ENCODE measurements around the gene MTURN.
A peak's percentile ranks its signal among the peaks of the same experiment; 100 is the strongest.

Gene MTURN

GRCh38 chr7:30136743-30137485 is 2.1 kb downstream of the MTURN start:
- no peak for DNase-seq

GRCh38 chr7:30139836-30140384 is 5.1 kb downstream of the MTURN start:
- DNase-seq: no peak

GRCh38 chr7:30140456-30140855 is 5.7 kb downstream of the MTURN start:
- no peak for DNase-seq

GRCh38 chr7:30142710-30143109 is 7.9 kb downstream of the MTURN start:
- DNase-seq: peak in 1 of 2 experiments; percentile 8

GRCh38 chr7:30143748-30144251 is 9.0 kb downstream of the MTURN start:
- DNase-seq: no peak

GRCh38 chr7:30144657-30145306 is 10.0 kb downstream of the MTURN start:
- no peak for DNase-seq

- no peak for DNase-seq
Observed at GRCh38 chr7:30145426-30145970, 10.7 kb downstream of the MTURN start.

GRCh38 chr7:30146127-30146612 is 11.4 kb downstream of the MTURN start:
- DNase-seq: no peak

- no peak for DNase-seq
Observed at GRCh38 chr7:30147223-30147622, 12.4 kb downstream of the MTURN start.

GRCh38 chr7:30147785-30148184 is 13.0 kb downstream of the MTURN start:
- no peak for DNase-seq

- no peak for DNase-seq
Observed at GRCh38 chr7:30148426-30148825, 13.6 kb downstream of the MTURN start.

- DNase-seq: no peak
Observed at GRCh38 chr7:30148951-30149459, 14.2 kb downstream of the MTURN start.

- no peak for DNase-seq
Observed at GRCh38 chr7:30149640-30150272, 15.0 kb downstream of the MTURN start.

GRCh38 chr7:30150711-30151110 is 15.9 kb downstream of the MTURN start:
- DNase-seq: no peak

- DNase-seq: no peak
Observed at GRCh38 chr7:30154111-30154587, 19.4 kb downstream of the MTURN start.

GRCh38 chr7:30155481-30155880 is 20.7 kb downstream of the MTURN start:
- no peak for DNase-seq

- DNase-seq: no peak
Observed at GRCh38 chr7:30157204-30157603, 22.4 kb downstream of the MTURN start.

GRCh38 chr7:30159163-30159562 is 24.4 kb downstream of the MTURN start:
- DNase-seq: no peak

GRCh38 chr7:30159698-30160143 is 24.9 kb downstream of the MTURN start:
- peak in 1 of 2 experiments; percentile 10 for DNase-seq

- no peak for DNase-seq
Observed at GRCh38 chr7:30160329-30160728, 25.5 kb downstream of the MTURN start.

- no peak for DNase-seq
Observed at GRCh38 chr7:30162133-30162532, 27.3 kb downstream of the MTURN start.

- no peak for DNase-seq
Observed at GRCh38 chr7:30162622-30163124, 27.9 kb downstream of the MTURN start.

Data from SW 1271 (cell line).